Gastrocnemius medialis (tissue), 4 donors: ENCODE data around the gene GPR137.

Experiments
- CTCF ChIP-seq, 5 experiments: fragments of 450-650 bp in 3 of 5; fragments of 200-600 bp in 2 of 5; sonication (generic) in 2 of 5; IDR thresholded peaks in 4 of 5; conservative IDR thresholded peaks in 1 of 5; 1 replicate in 4 of 5; 2 replicates in 1 of 5; pipeline ENCODE4 v1.5.1; 2016 to 2019; ENCODE audit warnings: antibody characterized with exemption in 5 of 5, mild to moderate bottlenecking in 3 of 5, moderate library complexity in 3 of 5
- POLR2A ChIP-seq, 2 donors: fragments of 450-650 bp; IDR thresholded peaks; one replicate each; pipeline ENCODE4 v1.6.1; 2017; ENCODE audit warnings: antibody characterized with exemption in 2 of 2, mild to moderate bottlenecking in 2 of 2, moderate library complexity in 2 of 2

- TF ChIP-seq CTCF (IDR thresholded peaks at IDR 0.05 in 4 of 5, conservative IDR thresholded peaks at IDR 0.05 in 1 of 5) (no peak), POLR2A (IDR thresholded peaks at IDR 0.05) (no peak)
These were observed 9.8 kb upstream of the GPR137 start for GRCh38 chr11:64275841-64276240.
